GM11168 (cell line): ENCODE data around the gene CLEC3B.

Experiments used
- in situ Hi-C: fragments of 300-500 bp; cut with MboI; formaldehyde crosslinking; loops from one replicate; pipeline ENCODE4 v1.12.0; 2022; ENCODE audit warnings: low sequenced_read_pairs; ENCODE audit not compliant: unreplicated experiment

The CLEC3B gene

GRCh38 chr3:45002139-45002660, 23.9 kb upstream of the CLEC3B start:
- in situ Hi-C loops, result no loop called here

DNA sequence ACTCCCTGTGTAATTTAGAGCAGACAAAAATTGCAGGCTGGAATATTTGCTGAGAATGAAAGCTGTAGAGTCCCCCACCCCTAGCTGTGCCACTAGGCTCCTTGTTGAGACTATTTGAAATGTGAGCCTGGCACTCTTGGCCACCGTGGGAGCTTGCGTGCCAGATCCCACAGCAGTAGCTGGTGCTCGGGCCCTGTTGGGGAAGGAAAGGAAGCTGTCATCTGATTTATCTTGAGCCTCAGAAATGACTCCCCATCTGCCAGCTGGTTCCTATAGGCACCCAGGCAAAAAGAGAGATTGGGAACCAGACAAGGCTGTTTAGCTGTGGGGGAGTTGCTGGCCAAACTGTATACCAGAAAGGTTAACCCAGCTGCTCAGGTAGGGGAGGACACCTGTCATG, 23.4 kb upstream of the CLEC3B start:
- in situ Hi-C loops, result no loop called here

DNA sequence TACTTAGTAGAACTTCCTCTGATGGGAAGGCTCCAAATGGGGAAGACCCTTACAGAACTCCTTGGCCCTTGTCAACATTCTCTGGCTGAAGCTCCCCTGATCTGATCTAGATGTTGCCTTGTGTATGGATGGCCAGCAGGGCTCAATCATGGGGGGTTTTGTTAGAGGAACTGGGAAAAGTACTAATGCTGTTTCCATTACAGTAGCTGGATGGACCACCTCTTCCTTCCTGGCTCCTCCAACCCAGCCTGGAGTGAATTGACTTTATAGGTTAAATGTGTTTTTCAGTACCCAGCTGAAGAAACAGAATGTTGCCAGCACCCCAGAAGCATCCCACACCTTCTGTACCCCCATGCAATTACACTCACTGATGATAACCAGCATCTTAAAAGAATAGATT, 22.7 kb upstream of the CLEC3B start:
- in situ Hi-C loops, result no loop called here

GRCh38 chr3:45003859-45004258, 22.2 kb upstream of the CLEC3B start:
- in situ Hi-C loops, result no loop called here

- in situ Hi-C loops, result no loop called here
Measured at GRCh38 chr3:45007091-45007490, 19.0 kb upstream of the CLEC3B start.

DNA sequence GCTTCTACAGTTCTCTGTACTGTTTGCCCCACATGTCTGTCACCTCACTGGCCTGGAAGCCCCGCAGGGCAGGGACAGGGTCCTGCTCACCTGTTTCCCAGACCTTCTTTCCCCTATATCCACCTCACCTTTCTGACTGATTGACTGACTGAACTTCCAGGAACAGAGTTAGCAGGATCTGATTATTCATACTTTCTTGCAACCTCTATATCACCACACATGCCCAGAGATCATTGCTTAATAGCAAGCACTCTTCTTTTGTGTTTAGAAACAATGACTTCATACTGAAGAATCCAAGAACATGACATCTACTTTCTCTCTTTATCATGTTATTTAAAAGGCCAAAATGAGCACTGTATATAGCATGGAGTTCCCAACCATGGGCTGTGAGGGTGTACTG, 18.0 kb upstream of the CLEC3B start:
- in situ Hi-C loops, result no loop called here

DNA sequence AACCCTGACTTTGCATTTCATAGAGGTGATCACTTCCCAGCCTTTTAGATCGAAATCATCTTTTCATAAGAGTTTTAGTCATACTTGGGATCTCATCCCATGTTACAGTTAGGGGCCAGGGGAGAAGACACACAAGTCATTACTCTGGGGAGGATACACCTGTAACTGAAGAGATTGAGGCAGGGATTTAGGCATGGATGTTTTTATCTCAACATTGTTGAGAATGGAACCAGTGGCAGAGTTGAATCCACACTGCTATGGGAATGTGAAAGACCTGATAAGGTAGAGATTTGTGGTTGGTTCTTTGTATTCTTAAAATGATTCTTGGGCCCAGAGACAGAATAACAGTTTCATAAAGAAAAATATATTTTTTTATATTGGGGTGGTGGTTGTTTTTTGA, 16.2 kb upstream of the CLEC3B start:
- in situ Hi-C loops, result no loop called here

GRCh38 chr3:45010811-45011333, 15.2 kb upstream of the CLEC3B start:
- in situ Hi-C loops, result no loop called here

GRCh38 chr3:45011756-45012508, 14.2 kb upstream of the CLEC3B start:
- in situ Hi-C loops, result no loop called here

DNA sequence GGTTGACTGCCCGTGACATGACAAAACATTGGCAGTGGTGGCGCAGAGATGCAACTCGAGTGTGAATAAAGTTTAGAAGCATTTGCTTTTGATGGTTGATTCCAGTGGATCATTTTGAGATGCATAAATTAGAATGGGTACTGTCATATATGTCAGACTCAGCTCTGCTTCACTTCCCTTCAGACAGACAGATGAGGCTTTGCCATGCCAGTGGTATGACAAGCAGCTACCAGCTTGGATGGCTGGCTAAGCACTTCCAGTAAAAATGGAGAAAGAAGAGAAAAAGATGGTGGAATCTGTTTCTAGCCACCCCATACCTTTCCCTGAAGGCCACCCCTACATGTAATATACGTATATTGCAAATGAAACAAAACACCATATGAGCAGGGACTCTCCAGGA, 13.5 kb upstream of the CLEC3B start:
- in situ Hi-C loops, result no loop called here

- in situ Hi-C loops, result no loop called here
Measured at GRCh38 chr3:45016916-45017315, 9.2 kb upstream of the CLEC3B start.

DNA sequence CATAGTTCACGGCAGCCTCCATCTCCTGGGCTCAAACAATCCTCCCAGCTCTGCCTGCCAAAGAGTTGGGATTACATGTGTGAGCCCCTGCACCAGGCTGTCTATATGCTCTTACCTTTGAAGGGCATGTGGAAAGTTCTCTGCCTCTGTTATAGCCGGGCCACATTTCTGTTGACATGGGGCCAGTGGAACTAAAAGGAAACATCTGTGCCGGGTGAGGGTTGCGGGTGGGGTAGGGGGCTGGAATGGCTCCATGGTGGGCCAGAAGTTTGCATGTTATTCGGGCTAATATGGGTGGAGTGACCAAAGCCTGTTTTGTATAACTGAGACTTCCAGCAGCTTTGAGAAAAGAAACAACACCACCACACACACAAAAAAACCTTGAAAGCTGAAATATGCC, 8.3 kb upstream of the CLEC3B start:
- in situ Hi-C loops, result no loop called here

DNA sequence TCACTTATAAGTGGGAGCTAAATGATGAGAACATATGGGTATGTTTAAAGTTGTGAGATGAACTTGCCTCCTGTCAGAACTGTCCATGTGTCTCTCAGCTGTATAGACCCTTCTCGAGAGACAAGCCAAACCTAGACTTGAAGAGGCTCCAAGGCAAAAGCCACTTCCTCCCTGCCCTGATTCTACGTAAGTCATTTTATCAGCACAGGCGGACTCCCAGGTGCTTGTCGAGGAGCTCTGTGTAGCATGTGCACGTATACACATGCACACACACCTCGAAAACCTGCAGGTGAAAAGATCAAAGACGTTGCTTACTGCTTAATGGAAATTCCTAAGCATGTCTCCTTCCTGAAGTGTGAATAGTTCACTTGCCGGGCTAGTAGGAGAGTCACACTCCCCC, 5.6 kb upstream of the CLEC3B start:
- in situ Hi-C loops, result no loop called here

- in situ Hi-C loops, result no loop called here
Measured at GRCh38 chr3:45021524-45022297, 4.4 kb upstream of the CLEC3B start.

GRCh38 chr3:45023675-45024074, 2.4 kb upstream of the CLEC3B start:
- in situ Hi-C loops, result no loop called here

DNA sequence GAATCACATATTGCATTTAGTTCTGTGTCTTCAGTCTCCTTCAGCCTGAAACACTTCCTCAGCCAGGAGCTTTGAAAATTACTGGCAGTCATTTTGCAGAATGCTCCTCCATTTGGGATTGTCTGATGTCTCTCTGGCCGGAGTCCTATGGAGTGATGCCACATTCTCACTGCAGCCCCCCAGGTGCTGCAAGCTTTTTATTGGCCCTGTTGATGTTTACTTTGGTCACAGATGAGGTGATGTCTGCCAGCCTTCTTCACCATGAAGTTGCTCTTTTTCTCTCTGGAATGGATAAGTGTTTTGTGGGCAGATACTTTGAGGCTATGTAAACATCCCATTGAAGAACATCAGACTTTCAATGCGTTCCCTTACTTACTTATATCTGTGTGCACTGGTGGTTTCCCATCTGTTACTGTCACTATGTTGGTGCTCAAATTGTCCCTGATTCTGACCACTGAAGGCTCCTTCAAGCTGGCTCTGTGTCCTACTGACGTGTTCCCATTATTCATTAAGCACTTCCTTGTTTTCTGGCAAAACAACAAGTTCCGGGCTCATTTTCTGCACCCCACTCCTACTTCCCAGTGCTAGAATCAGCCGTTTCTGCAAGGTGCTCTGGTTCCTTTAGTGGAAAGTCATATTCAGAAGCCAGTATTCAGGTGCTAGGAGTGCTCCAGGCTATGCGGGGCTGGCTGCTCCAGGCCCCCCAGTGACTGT, 1.4 kb upstream of the CLEC3B start:
- in situ Hi-C loops, result loop anchor here (25.0 kb wide), 1 partner anchor 638 kb away; no protein-coding TSS in a partner anchor

GRCh38 chr3:45026957-45027356, 854 bp downstream of the CLEC3B start:
- in situ Hi-C loops, result loop anchor here (25.0 kb wide), 1 partner anchor 635 kb away; no protein-coding TSS in a partner anchor

- in situ Hi-C loops, result loop anchor here (25.0 kb wide), 1 partner anchor 635 kb away; no protein-coding TSS in a partner anchor
Measured at GRCh38 chr3:45027441-45027840, 1.3 kb downstream of the CLEC3B start.

- in situ Hi-C loops, result loop anchor here (25.0 kb wide), 1 partner anchor 633 kb away; no protein-coding TSS in a partner anchor
Measured at GRCh38 chr3:45029216-45029615, 3.1 kb downstream of the CLEC3B start.

DNA sequence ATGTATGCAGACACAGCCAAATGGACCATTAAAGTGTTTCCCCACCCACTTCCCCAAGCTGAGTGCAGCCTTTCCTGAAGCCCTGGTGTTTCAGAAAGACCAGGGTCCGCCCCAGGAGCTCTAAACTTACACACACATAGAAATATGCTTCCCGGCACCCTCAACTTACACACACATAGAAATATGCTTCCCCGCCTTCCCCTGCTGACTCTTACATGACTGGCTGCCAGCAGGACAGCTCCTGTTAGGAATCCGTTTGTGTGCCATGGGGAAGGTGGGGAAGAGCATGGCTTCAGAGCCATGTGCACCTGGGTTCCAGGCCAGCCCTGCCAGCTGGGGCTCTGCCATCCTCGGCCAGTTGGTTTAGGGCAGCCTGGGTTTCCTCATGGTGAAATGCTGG, 3.6 kb downstream of the CLEC3B start:
- in situ Hi-C loops, result loop anchor here (10.0 to 25.0 kb wide), 2 partner anchors 465 to 633 kb away; no protein-coding TSS in a partner anchor
